H1 (cell line): Measurements from ENCODE around the gene FBXO46. TPM values are rescaled to one million over a fixed set of nuclear protein-coding genes. Genes with fewer than 3 reads are reported as not detected.

Source experiments
- CTCF ChIA-PET: fragments of 300-600 bp; sonication (Branson Sonifier 250); formaldehyde crosslinking; loops from one replicate; lab custom pipeline; 2021; ENCODE audit not compliant: partially characterized antibody; lab: Charles Lee
- POLR2A ChIA-PET: fragments of 300-600 bp; sonication (Branson Sonifier 250); formaldehyde crosslinking; loops from one replicate; lab custom pipeline; 2021; ENCODE audit warnings: inconsistent platforms; ENCODE audit not compliant: partially characterized antibody; lab: Charles Lee
- DNase-seq, 2 experiments: peaks; one replicate each; pipeline versions ENCODE4 v3.0.0 to v3.0.0-alpha.2; 2010 to 2022; ENCODE audit warnings: low spot score in 2 of 2, low read depth in 1 of 2, mixed read lengths in 1 of 2
- FAIRE-seq: peaks from 2 replicates; lab custom pipeline; 2011; peaks lifted over from hg19 to GRCh38; lab: Jason Lieb, UNC
- H2AFZ ChIP-seq: 2 replicates; pipeline ENCODE4 v1.8.1; 2012; ENCODE audit warnings: low read length, inconsistent platforms
- H2AK5ac ChIP-seq: 2 replicates; pipeline ENCODE4 v1.6.1; 2013; ENCODE audit warnings: low read depth, low read length
- H2BK120ac ChIP-seq: replicated peaks from 2 replicates; pipeline ENCODE3; 2013; ENCODE audit warnings: low read depth, low read length, inconsistent platforms
- H2BK12ac ChIP-seq: 2 replicates; pipeline ENCODE4 v1.6.1; 2013; ENCODE audit warnings: low read depth, low read length
- H2BK15ac ChIP-seq: 2 replicates; pipeline ENCODE4 v1.6.1; 2013; ENCODE audit warnings: low read length
- H2BK20ac ChIP-seq: 2 replicates; pipeline ENCODE4 v1.6.1; 2013; ENCODE audit warnings: low read length
- H2BK5ac ChIP-seq: 2 replicates; pipeline ENCODE4 v1.6.1; 2013; ENCODE audit warnings: low read depth, low read length
- H3K14ac ChIP-seq: 2 replicates; pipeline ENCODE4 v1.6.1; 2013; ENCODE audit warnings: inconsistent platforms; ENCODE audit not compliant: insufficient read length
- H3K18ac ChIP-seq: 2 replicates; pipeline ENCODE4 v1.6.1; 2013; ENCODE audit warnings: low read length; ENCODE audit errors: extremely low read depth
- H3K23ac ChIP-seq: 2 replicates; pipeline ENCODE4 v1.6.1; 2013; ENCODE audit warnings: inconsistent platforms; ENCODE audit not compliant: insufficient read length
- H3K23me2 ChIP-seq: 2 replicates; pipeline ENCODE4 v1.6.1; 2013; ENCODE audit warnings: low read depth, low read length
- H3K27ac ChIP-seq: 2 replicates; pipeline ENCODE4 v1.6.1; 2011; ENCODE audit warnings: low read depth, low read length, inconsistent platforms
- H3K27me3 ChIP-seq, 4 experiments: replicated peaks in 1 of 4; 1 replicate in 1 of 4; 2 replicates in 3 of 4; pipeline versions ENCODE4 v1.6.1 to v1.8.1; 2011 to 2013; ENCODE audit warnings: low read length in 3 of 4, mild to moderate bottlenecking in 3 of 4, inconsistent platforms in 2 of 4, mixed read lengths in 2 of 4, moderate library complexity in 1 of 4; ENCODE audit not compliant: control insufficient read depth in 3 of 4, insufficient read depth in 3 of 4; ENCODE audit errors: extremely low read depth in 1 of 4
- H3K36me3 ChIP-seq, 4 experiments: 2 replicates each; pipeline versions ENCODE4 v1.6.1 to v1.8.1; 2011 to 2013; ENCODE audit warnings: mild to moderate bottlenecking in 4 of 4, low read length in 3 of 4, moderate library complexity in 2 of 4, control low read depth in 1 of 4, inconsistent platforms in 1 of 4; ENCODE audit not compliant: insufficient read depth in 4 of 4, control insufficient read depth in 2 of 4
- H3K4ac ChIP-seq: replicated peaks from 2 replicates; pipeline ENCODE3; 2013; ENCODE audit warnings: low read length, low read depth, mixed read lengths, inconsistent platforms; ENCODE audit not compliant: insufficient read length
- H3K4me1 ChIP-seq, 4 experiments: replicated peaks in 1 of 4; 1 replicate in 1 of 4; 2 replicates in 3 of 4; pipeline versions ENCODE4 v1.6.1 to v1.8.1; 2011 to 2013; ENCODE audit warnings: low read length in 3 of 4, inconsistent platforms in 2 of 4, mixed read lengths in 1 of 4; ENCODE audit not compliant: insufficient read depth in 4 of 4, control insufficient read depth in 3 of 4
- H3K4me2 ChIP-seq, 2 experiments: 2 replicates each; pipeline versions ENCODE4 v1.6.1 to v1.8.1; 2011 to 2013; ENCODE audit warnings: low read depth in 2 of 2, low read length in 2 of 2, control low read depth in 1 of 2, inconsistent platforms in 1 of 2, mild to moderate bottlenecking in 1 of 2; ENCODE audit not compliant: insufficient read depth in 1 of 2
- H3K4me3 ChIP-seq, 4 experiments: fragments of 200-600, 300-600 bp in 1 of 4; sonication (generic), shearing (Covaris generic), sonication (Bioruptor Twin) in 1 of 4; 2 replicates each; pipeline versions ENCODE4 v1.5.1 to v1.8.1; 2011 to 2016; ENCODE audit warnings: low read length in 4 of 4, low read depth in 3 of 4, control low read depth in 2 of 4, inconsistent platforms in 2 of 4, mild to moderate bottlenecking in 2 of 4, mixed read lengths in 1 of 4, moderate library complexity in 1 of 4; ENCODE audit not compliant: insufficient read depth in 2 of 4; ENCODE audit errors: extremely low read depth in 1 of 4
- H3K56ac ChIP-seq: replicated peaks from 2 replicates; pipeline ENCODE3; 2013; ENCODE audit warnings: low read depth, mild to moderate bottlenecking, mixed read lengths, low read length, inconsistent platforms; ENCODE audit not compliant: insufficient read length
- H3K79me1 ChIP-seq: 2 replicates; pipeline ENCODE4 v1.6.1; 2013; ENCODE audit warnings: low read depth, low read length, control low read depth
- H3K79me2 ChIP-seq, 2 experiments: 2 replicates each; pipeline versions ENCODE4 v1.6.1 to v1.8.1; 2012 to 2013; ENCODE audit warnings: low read length in 2 of 2, mild to moderate bottlenecking in 2 of 2, inconsistent platforms in 1 of 2; ENCODE audit not compliant: insufficient read depth in 2 of 2, control insufficient read depth in 1 of 2
- H3K9ac ChIP-seq, 4 experiments: replicated peaks in 1 of 4; 1 replicate in 1 of 4; 2 replicates in 3 of 4; pipeline versions ENCODE4 v1.6.1 to v1.8.1; 2011 to 2013; ENCODE audit warnings: low read depth in 3 of 4, low read length in 3 of 4, control low read depth in 2 of 4, mild to moderate bottlenecking in 2 of 4, moderate library complexity in 2 of 4, inconsistent platforms in 1 of 4; ENCODE audit errors: extremely low read depth in 1 of 4
- H3K9me3 ChIP-seq, 2 experiments: 2 replicates each; pipeline versions ENCODE4 v1.6.1 to v1.8.1; 2012 to 2013; ENCODE audit warnings: mild to moderate bottlenecking in 2 of 2, moderate library complexity in 2 of 2, control low read depth in 1 of 2, inconsistent platforms in 1 of 2, low read depth in 1 of 2, low read length in 1 of 2, mixed read lengths in 1 of 2; ENCODE audit not compliant: insufficient read depth in 2 of 2
- H4K20me1 ChIP-seq, 2 experiments: replicated peaks in 1 of 2; 2 replicates each; pipeline versions ENCODE3 to v1.8.1; 2011 to 2013; ENCODE audit warnings: inconsistent platforms in 2 of 2, low read length in 2 of 2, mild to moderate bottlenecking in 1 of 2; ENCODE audit not compliant: insufficient read depth in 2 of 2, control insufficient read depth in 1 of 2
- H4K5ac ChIP-seq: 2 replicates; pipeline ENCODE4 v1.6.1; 2013; ENCODE audit warnings: low read length, low read depth, mixed read lengths, inconsistent platforms; ENCODE audit not compliant: insufficient read length
- H4K8ac ChIP-seq: 2 replicates; pipeline ENCODE4 v1.8.0; 2013; ENCODE audit warnings: mild to moderate bottlenecking, moderate library complexity, low read length, inconsistent platforms; ENCODE audit not compliant: insufficient read depth; ENCODE audit errors: extremely low read depth
- H4K91ac ChIP-seq: replicated peaks from 2 replicates; pipeline ENCODE3; 2013; ENCODE audit warnings: low read length, mixed read lengths, inconsistent platforms; ENCODE audit not compliant: insufficient read length
- CREB1 ChIP-seq: IDR thresholded peaks from 2 replicates; pipeline ENCODE4 v1.6.1; 2012; ENCODE audit warnings: inconsistent platforms
- EP300 ChIP-seq, 2 experiments: IDR thresholded peaks; 1 replicate in 1 of 2; 2 replicates in 1 of 2; pipeline ENCODE4 v1.6.1; 2011 to 2012; ENCODE audit warnings: low read depth in 2 of 2, low read length in 2 of 2, mild to moderate bottlenecking in 2 of 2, borderline replicate concordance in 1 of 2, inconsistent platforms in 1 of 2, moderate library complexity in 1 of 2
- GABPA ChIP-seq: IDR thresholded peaks from 2 replicates; pipeline ENCODE4 v1.6.1; 2011; ENCODE audit warnings: mild to moderate bottlenecking, low read length, moderate library complexity, borderline replicate concordance; ENCODE audit not compliant: insufficient read depth
- TBP ChIP-seq: IDR thresholded peaks from 2 replicates; pipeline ENCODE4 v1.6.1; 2011; ENCODE audit warnings: low read depth, low read length, improper control_type of control experiment
- WGBS, 2 experiments: shearing (Covaris generic) in 1 of 2; methylation state at CpG; one replicate each; pipeline versions ENCODE4 v1.1.6 to v1.1.7; 2013 to 2015; ENCODE audit warnings: low lambda C conversion rate in 2 of 2, mixed read lengths in 2 of 2, inconsistent platforms in 1 of 2, low coverage in 1 of 2, missing lambda C conversion rate in 1 of 2; ENCODE audit not compliant: insufficient replicate concordance in 2 of 2, insufficient coverage in 1 of 2, insufficient read length in 1 of 2; ENCODE audit errors: extremely low coverage in 1 of 2, missing lambda C conversion rate in 1 of 2; 5-methylcytosine and 5-hydroxymethylcytosine counted together
- polyA plus RNA-seq, 7 experiments: library from polyadenylated mRNA; depleted of rRNA in 3 of 7; stranded (reverse) in 5 of 7; unstranded in 2 of 7; fragments of >200 nt in 5 of 7; fragments of 200-250 nt in 2 of 7; gene quantifications; 1 replicate in 5 of 7; 2 replicates in 1 of 7; 4 replicates in 1 of 7; pipeline versions ENCODE4 v1.2.1 to v1.2.3, GENCODE V29; 2011 to 2013; ENCODE audit warnings: missing spikeins in 2 of 7, mixed read lengths in 2 of 7
- total RNA-seq: library from RNA; stranded (reverse); fragmentation: NEBNext Ultra II Directional; extraction: Animal tissue kit (Norgen Biotek cat#: 25700); gene quantifications from 2 replicates; pipeline ENCODE4 v1.2.1, GENCODE V29; 2021
- TF ChIP-seq, protein P1 (sequence below): IDR thresholded peaks from 2 replicates; pipeline ENCODE4 v1.6.1; 2012; ENCODE audit warnings: inconsistent platforms

The FBXO46 gene
- total and polyA plus RNA-seq, 2 of the 8 experiments (the other 6 are each of a cell fraction or from before 2014, with no cell fraction given) = 11.2 to 38.9 TPM

- H4K5ac ChIP-seq = no peak overlapping the region
- no peak overlapping the region for H3K4me3 ChIP-seq
- WGBS, 2 experiments = 70% methylated on average over 9 of the region's 9 CpGs; no CpG with 5 or more reads in 1 of the 2 experiments
- peaks cover 0 to under 1% (median 0%) of the 10 kb centered on the region in 4 experiments; a peak in 1 of 7 replicates for H3K27me3 ChIP-seq
- H3K27ac ChIP-seq = no peak overlapping the region
- no peak overlapping the region for H2BK20ac ChIP-seq
- peaks cover 15% of the 10 kb centered on the region for H3K23me2 ChIP-seq
- H3K9ac ChIP-seq = no peak overlapping the region
- H3K4me2 ChIP-seq = no peak overlapping the region
- no peak overlapping the region for H2BK15ac ChIP-seq
- DNase-seq (peak; percentile 81 to 87), FAIRE-seq (peak; percentile 85)
- no peaks in the 10 kb centered on the region for H3K79me2 ChIP-seq
- no peak overlapping the region for H2AFZ ChIP-seq
- no peak overlapping the region for H2BK120ac ChIP-seq
- H4K20me1 ChIP-seq = peaks cover 3 to 4% of the 10 kb centered on the region in 2 experiments
- no peak overlapping the region for H3K56ac ChIP-seq
- H2BK5ac ChIP-seq = no peak overlapping the region
- peaks cover 0 to 11% (median 7%) of the 10 kb centered on the region in 4 experiments; a peak in 6 of 7 replicates for H3K4me1 ChIP-seq
- no peak overlapping the region for H4K8ac ChIP-seq
- H2AK5ac ChIP-seq = no peak overlapping the region
- no peak overlapping the region for H3K18ac ChIP-seq
- ChIA-PET CTCF (interaction anchor here (0.6 to 3.0 kb wide), 16 partner anchors 8 to 107 kb away, joined by 3 to 15 read pairs (median 4); partner anchors contain the start of gene DMWD), POLR2A (interaction anchor here (0.8 to 12.8 kb wide), 9 partner anchors 6 to 57 kb away, joined by 3 to 175 read pairs (median 4); partner anchors contain the start of genes DMPK and RSPH6A)
- H3K79me1 ChIP-seq = no peaks in the 10 kb centered on the region
- no peak overlapping the region for H3K14ac ChIP-seq
- H2BK12ac ChIP-seq = no peak overlapping the region
- H3K9me3 ChIP-seq = no peaks in the 10 kb centered on the region
- peaks cover 6 to 10% (median 7%) of the 10 kb centered on the region in 4 experiments; a peak in 5 of 8 replicates for H3K36me3 ChIP-seq
- H4K91ac ChIP-seq = no peak overlapping the region
- no peak overlapping the region for H3K4ac ChIP-seq
- H3K23ac ChIP-seq = no peak overlapping the region
- TF ChIP-seq, protein P1, sequence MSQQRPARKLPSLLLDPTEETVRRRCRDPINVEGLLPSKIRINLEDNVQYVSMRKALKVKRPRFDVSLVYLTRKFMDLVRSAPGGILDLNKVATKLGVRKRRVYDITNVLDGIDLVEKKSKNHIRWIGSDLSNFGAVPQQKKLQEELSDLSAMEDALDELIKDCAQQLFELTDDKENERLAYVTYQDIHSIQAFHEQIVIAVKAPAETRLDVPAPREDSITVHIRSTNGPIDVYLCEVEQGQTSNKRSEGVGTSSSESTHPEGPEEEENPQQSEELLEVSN = no peak
- TF ChIP-seq EP300 (IDR thresholded peaks at IDR 0.05; ENCODE audit: borderline replicate concordance in 1 of 2, low read depth in 2 of 2, low read length in 2 of 2) (no peak), CREB1 (no peak), TBP (no peak), GABPA (no peak; the same call in 1 of the 2 replicates)
These were observed 44.1 kb upstream of the FBXO46 start for GRCh38 chr19:45774765-45775164.
